ENCODE results near the gene CLEC3B.
A peak's percentile ranks its signal among the peaks of the same experiment; 100 is the strongest.
"Not testable (repeated sequence)": the region's sequence is repeated elsewhere in the genome, so short reads cannot be mapped to it uniquely, and the experiment has no call there.

The CLEC3B gene

GRCh38 chr3:45026038-45026437 lies at the start of gene CLEC3B:
CLEC3B (plus strand) TSS chr3:45026303; CDS start chr3:45026363, 60 bp downstream.
- no peak for DNase-seq

GRCh38 chr3:44981220-44981619 lies 44.9 kb upstream of the CLEC3B start:
- no peak for DNase-seq

GRCh38 chr3:44981751-44982150 lies 44.4 kb upstream of the CLEC3B start:
- DNase-seq: no peak

GRCh38 chr3:44982817-44983216 lies 43.3 kb upstream of the CLEC3B start:
- DNase-seq: no peak

- no peak for DNase-seq
Measured at GRCh38 chr3:44983484-44983941, 42.6 kb upstream of the CLEC3B start.

- no peak for DNase-seq
Measured at GRCh38 chr3:44984335-44984734, 41.8 kb upstream of the CLEC3B start.

GRCh38 chr3:44986330-44986729 lies 39.8 kb upstream of the CLEC3B start:
- not testable (repeated sequence) for DNase-seq

- no peak for DNase-seq
Measured at GRCh38 chr3:44987332-44987731, 38.8 kb upstream of the CLEC3B start.

GRCh38 chr3:44988073-44988472 lies 38.0 kb upstream of the CLEC3B start:
- DNase-seq: no peak

- no peak for DNase-seq
Measured at GRCh38 chr3:44989141-44989540, 37.0 kb upstream of the CLEC3B start.

- DNase-seq: no peak
Measured at GRCh38 chr3:44989636-44990373, 36.3 kb upstream of the CLEC3B start.

- no peak for DNase-seq
Measured at GRCh38 chr3:44991326-44991725, 34.8 kb upstream of the CLEC3B start.

GRCh38 chr3:44992555-44993470 lies 33.3 kb upstream of the CLEC3B start:
- DNase-seq: no peak

- DNase-seq: no peak
Measured at GRCh38 chr3:44993471-44994205, 32.5 kb upstream of the CLEC3B start.

GRCh38 chr3:44995142-44995770 lies 30.8 kb upstream of the CLEC3B start:
- DNase-seq: peak; percentile 59

- DNase-seq: no peak
Measured at GRCh38 chr3:44996556-44996969, 29.5 kb upstream of the CLEC3B start.

- no peak for DNase-seq
Measured at GRCh38 chr3:44999782-45000181, 26.3 kb upstream of the CLEC3B start.

- no peak for DNase-seq
Measured at GRCh38 chr3:45000823-45001222, 25.3 kb upstream of the CLEC3B start.

GRCh38 chr3:45001738-45002137 lies 24.4 kb upstream of the CLEC3B start:
- no peak for DNase-seq

- no peak for DNase-seq
Measured at GRCh38 chr3:45002139-45002660, 23.9 kb upstream of the CLEC3B start.

GRCh38 chr3:45002720-45003119 lies 23.4 kb upstream of the CLEC3B start:
- DNase-seq: no peak

GRCh38 chr3:45003406-45003805 lies 22.7 kb upstream of the CLEC3B start:
- DNase-seq: no peak

All from SHP77 treated with DMSO at 0.1 percent for 48 hours (cell line).